Measurements from ENCODE around the gene RAB6B.

DNA sequence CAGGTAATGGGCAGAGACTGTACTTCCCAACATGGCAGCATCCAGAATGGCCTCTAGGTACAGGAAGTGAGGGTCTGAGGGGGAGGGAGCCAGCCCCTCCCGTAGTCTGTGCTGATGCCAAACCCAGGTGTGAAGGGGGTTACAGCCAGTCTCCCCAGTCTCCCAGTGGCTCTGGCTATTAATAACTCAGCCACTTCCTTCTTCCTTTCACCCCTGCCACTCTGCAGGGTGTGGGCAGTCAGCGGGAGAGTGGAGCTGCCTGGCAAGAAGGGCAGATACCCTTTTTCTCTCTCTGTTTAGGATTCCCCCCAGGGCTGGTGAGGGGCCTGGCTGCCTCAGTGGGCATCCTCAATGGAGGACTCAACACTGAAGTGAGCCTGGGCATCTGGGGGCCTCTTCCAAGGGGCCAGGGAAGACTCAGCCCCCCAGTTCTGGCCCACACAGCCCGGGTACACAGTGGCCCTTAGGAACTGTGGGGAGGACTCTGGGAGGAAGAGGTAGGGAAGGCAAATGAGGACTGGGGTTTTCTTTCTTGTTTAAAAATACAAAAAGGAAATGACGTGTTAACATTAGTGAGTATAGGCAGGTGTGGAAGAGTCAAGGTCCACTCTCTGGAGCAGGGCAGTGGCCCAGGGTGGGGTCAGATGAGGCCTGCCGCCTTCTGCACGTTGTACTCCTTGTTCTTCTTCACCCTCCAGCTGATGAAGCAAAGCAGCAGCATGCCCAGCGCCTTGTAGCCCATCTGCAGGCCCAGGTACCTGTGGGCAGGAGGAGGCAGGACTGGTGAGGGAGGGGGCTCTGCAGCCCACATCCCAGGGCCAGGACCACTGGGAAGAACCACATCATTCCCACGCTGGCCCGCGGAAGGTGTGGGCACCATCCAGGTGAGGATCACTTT lies 38.6 kb upstream of the RAB6B start:
- TF ChIP-seq, protein P1, sequence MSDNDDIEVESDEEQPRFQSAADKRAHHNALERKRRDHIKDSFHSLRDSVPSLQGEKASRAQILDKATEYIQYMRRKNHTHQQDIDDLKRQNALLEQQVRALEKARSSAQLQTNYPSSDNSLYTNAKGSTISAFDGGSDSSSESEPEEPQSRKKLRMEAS (IDR thresholded peaks at IDR 0.05), result no peak
- TF ChIP-seq, protein P2, sequence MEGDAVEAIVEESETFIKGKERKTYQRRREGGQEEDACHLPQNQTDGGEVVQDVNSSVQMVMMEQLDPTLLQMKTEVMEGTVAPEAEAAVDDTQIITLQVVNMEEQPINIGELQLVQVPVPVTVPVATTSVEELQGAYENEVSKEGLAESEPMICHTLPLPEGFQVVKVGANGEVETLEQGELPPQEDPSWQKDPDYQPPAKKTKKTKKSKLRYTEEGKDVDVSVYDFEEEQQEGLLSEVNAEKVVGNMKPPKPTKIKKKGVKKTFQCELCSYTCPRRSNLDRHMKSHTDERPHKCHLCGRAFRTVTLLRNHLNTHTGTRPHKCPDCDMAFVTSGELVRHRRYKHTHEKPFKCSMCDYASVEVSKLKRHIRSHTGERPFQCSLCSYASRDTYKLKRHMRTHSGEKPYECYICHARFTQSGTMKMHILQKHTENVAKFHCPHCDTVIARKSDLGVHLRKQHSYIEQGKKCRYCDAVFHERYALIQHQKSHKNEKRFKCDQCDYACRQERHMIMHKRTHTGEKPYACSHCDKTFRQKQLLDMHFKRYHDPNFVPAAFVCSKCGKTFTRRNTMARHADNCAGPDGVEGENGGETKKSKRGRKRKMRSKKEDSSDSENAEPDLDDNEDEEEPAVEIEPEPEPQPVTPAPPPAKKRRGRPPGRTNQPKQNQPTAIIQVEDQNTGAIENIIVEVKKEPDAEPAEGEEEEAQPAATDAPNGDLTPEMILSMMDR (IDR thresholded peaks at IDR 0.05), result no peak
- TF ChIP-seq, protein P3, sequence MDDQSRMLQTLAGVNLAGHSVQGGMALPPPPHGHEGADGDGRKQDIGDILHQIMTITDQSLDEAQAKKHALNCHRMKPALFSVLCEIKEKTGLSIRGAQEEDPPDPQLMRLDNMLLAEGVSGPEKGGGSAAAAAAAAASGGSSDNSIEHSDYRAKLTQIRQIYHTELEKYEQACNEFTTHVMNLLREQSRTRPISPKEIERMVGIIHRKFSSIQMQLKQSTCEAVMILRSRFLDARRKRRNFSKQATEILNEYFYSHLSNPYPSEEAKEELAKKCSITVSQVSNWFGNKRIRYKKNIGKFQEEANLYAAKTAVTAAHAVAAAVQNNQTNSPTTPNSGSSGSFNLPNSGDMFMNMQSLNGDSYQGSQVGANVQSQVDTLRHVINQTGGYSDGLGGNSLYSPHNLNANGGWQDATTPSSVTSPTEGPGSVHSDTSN (IDR thresholded peaks at IDR 0.05), result no peak
- TF ChIP-seq, protein P4, sequence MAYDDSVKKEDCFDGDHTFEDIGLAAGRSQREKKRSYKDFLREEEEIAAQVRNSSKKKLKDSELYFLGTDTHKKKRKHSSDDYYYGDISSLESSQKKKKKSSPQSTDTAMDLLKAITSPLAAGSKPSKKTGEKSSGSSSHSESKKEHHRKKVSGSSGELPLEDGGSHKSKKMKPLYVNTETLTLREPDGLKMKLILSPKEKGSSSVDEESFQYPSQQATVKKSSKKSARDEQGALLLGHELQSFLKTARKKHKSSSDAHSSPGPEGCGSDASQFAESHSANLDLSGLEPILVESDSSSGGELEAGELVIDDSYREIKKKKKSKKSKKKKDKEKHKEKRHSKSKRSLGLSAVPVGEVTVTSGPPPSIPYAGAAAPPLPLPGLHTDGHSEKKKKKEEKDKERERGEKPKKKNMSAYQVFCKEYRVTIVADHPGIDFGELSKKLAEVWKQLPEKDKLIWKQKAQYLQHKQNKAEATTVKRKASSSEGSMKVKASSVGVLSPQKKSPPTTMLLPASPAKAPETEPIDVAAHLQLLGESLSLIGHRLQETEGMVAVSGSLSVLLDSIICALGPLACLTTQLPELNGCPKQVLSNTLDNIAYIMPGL (CRISPR knock-in tag; IDR thresholded peaks at IDR 0.05; ENCODE audit: borderline replicate concordance), result no peak
- TF ChIP-seq POLR2A (IDR thresholded peaks at IDR 0.05; ENCODE audit: low read length) (no peak), HOXB13 (CRISPR knock-in tag; IDR thresholded peaks at IDR 0.05; ENCODE audit: low read depth) (no peak)
